Measurements from ENCODE around the gene P2RX7. TPM values are rescaled to one million over a fixed set of nuclear protein-coding genes. Genes with fewer than 3 reads are reported as not detected.

P2RX7 gene
- total RNA-seq, 1 experiment from 2014 or later = 0.55 TPM

DNA sequence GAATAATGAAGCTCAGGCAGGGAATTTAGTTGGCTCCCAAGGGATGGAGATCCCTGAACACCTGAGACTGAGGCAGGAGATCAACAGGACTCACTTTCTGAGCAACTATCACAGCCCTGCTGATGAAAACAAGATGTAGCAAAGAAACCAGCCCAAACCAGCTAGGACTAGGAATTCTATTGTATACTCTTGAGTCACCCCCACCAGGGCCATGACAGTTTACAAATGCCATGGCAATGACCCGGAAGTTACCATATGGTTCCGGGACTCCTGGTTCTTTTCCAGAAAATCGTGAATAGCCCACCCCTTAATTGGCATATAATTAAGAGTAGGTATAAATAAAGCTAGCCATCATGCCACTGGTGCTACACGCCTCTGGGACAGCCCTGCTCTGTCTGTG, 47.6 kb upstream of the P2RX7 start:
- H3K27ac Mint-ChIP-seq = no peak overlapping the region
- peaks cover 2% of the 10 kb centered on the region for H3K4me1 Mint-ChIP-seq
- no peak overlapping the region for H3K4me3 Mint-ChIP-seq
- TF ChIP-seq CREB1 (CRISPR knock-in tag; IDR thresholded peaks at IDR 0.05) = no peak
- TF ChIP-seq, protein P1, sequence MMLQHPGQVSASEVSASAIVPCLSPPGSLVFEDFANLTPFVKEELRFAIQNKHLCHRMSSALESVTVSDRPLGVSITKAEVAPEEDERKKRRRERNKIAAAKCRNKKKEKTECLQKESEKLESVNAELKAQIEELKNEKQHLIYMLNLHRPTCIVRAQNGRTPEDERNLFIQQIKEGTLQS (CRISPR knock-in tag; conservative IDR thresholded peaks at IDR 0.05) = no peak
- TF ChIP-seq, protein P2, sequence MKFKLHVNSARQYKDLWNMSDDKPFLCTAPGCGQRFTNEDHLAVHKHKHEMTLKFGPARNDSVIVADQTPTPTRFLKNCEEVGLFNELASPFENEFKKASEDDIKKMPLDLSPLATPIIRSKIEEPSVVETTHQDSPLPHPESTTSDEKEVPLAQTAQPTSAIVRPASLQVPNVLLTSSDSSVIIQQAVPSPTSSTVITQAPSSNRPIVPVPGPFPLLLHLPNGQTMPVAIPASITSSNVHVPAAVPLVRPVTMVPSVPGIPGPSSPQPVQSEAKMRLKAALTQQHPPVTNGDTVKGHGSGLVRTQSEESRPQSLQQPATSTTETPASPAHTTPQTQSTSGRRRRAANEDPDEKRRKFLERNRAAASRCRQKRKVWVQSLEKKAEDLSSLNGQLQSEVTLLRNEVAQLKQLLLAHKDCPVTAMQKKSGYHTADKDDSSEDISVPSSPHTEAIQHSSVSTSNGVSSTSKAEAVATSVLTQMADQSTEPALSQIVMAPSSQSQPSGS (CRISPR knock-in tag; IDR thresholded peaks at IDR 0.05; ENCODE audit: borderline replicate concordance, low read depth) = no peak
- TF ChIP-seq, protein P3, sequence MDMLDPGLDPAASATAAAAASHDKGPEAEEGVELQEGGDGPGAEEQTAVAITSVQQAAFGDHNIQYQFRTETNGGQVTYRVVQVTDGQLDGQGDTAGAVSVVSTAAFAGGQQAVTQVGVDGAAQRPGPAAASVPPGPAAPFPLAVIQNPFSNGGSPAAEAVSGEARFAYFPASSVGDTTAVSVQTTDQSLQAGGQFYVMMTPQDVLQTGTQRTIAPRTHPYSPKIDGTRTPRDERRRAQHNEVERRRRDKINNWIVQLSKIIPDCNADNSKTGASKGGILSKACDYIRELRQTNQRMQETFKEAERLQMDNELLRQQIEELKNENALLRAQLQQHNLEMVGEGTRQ (CRISPR knock-in tag; IDR thresholded peaks at IDR 0.05) = no peak
- TF ChIP-seq, protein P4, sequence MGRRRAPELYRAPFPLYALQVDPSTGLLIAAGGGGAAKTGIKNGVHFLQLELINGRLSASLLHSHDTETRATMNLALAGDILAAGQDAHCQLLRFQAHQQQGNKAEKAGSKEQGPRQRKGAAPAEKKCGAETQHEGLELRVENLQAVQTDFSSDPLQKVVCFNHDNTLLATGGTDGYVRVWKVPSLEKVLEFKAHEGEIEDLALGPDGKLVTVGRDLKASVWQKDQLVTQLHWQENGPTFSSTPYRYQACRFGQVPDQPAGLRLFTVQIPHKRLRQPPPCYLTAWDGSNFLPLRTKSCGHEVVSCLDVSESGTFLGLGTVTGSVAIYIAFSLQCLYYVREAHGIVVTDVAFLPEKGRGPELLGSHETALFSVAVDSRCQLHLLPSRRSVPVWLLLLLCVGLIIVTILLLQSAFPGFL (CRISPR knock-in tag; IDR thresholded peaks at IDR 0.05; ENCODE audit: borderline replicate concordance) = no peak
- TF ChIP-seq NR1H2 (CRISPR knock-in tag; IDR thresholded peaks at IDR 0.05) = no peak
- no peak for TF ChIP-seq RELA (CRISPR knock-in tag; IDR thresholded peaks at IDR 0.05; ENCODE audit: borderline replicate concordance)
- no peak for TF ChIP-seq ELF4 (CRISPR knock-in tag; IDR thresholded peaks at IDR 0.05; ENCODE audit: low read depth)
- TF ChIP-seq, protein P5, sequence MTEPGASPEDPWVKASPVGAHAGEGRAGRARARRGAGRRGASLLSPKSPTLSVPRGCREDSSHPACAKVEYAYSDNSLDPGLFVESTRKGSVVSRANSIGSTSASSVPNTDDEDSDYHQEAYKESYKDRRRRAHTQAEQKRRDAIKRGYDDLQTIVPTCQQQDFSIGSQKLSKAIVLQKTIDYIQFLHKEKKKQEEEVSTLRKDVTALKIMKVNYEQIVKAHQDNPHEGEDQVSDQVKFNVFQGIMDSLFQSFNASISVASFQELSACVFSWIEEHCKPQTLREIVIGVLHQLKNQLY (CRISPR knock-in tag; IDR thresholded peaks at IDR 0.05) = no peak
- TF ChIP-seq KAT7 (CRISPR knock-in tag; IDR thresholded peaks at IDR 0.05; ENCODE audit: borderline replicate concordance) = no peak
- no peak for TF ChIP-seq FOXJ3 (CRISPR knock-in tag; IDR thresholded peaks at IDR 0.05; ENCODE audit: borderline replicate concordance)
- no peak for TF ChIP-seq NFATC4 (CRISPR knock-in tag; IDR thresholded peaks at IDR 0.05)
- TF ChIP-seq, protein P6, sequence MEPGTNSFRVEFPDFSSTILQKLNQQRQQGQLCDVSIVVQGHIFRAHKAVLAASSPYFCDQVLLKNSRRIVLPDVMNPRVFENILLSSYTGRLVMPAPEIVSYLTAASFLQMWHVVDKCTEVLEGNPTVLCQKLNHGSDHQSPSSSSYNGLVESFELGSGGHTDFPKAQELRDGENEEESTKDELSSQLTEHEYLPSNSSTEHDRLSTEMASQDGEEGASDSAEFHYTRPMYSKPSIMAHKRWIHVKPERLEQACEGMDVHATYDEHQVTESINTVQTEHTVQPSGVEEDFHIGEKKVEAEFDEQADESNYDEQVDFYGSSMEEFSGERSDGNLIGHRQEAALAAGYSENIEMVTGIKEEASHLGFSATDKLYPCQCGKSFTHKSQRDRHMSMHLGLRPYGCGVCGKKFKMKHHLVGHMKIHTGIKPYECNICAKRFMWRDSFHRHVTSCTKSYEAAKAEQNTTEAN (CRISPR knock-in tag; IDR thresholded peaks at IDR 0.05) = no peak
- ChIA-PET CTCF (no interaction called here), POLR2A (no interaction called here)
- H3K27me3 Mint-ChIP-seq (ENCODE audit: low read depth) = no peaks in the 10 kb centered on the region; the same call in 1 of the 2 replicates
- DNase-seq (ENCODE audit: low spot score) (no peak), ATAC-seq (no peak)
- no peaks in the 10 kb centered on the region for H3K36me3 Mint-ChIP-seq
- H3K9me3 Mint-ChIP-seq = no peaks in the 10 kb centered on the region; the same call in 1 of the 2 replicates

DNA sequence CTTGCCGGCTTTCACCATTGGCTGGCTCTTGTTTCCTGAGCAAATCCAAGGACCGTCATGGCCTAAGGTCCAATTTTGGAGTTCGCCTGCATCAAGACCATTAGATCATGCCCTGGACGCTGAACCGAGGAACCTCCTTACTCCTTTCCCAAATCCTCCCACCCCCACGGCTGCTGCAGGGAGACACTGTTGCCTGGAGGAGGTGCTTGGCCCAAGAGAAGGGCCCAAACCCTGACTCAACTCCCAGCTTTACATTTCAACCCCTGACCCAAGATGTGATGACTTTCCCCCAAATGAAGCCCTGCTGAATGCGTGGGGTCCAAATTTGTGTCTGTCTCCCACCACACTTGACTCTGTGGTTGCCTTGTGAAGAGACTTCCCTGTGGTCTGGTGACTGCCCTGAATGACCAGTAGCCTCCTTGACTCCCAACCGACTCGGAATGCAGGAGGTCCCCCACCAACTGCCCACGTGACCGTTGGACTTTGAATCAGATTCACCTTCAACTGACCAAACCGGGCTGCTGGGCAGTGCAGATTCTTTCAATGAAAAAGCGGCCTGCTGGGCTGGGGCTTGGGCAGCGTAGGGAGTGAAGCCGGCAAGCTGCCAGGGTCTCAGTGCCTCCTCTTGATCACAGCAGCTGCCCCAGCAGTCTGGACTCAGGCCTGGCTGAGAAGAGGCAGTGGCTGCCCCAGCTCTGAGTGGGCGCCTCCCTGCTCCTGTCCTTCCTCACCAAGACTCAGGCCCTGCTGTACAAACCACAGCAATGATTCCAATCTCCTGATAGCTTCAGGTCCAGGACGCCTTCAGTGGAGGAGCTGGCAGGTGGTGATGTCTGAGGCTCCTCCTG, 46.9 kb upstream of the P2RX7 start:
- Mint-ChIP-seq H3K4me3 (no peak overlapping the region), H3K27ac (no peak overlapping the region), H3K36me3 (no peaks in the 10 kb centered on the region), H3K9me3 (no peaks in the 10 kb centered on the region; the same call in 1 of the 2 replicates), H3K4me1 (peaks cover 3% of the 10 kb centered on the region), H3K27me3 (ENCODE audit: low read depth) (peaks cover under 1% of the 10 kb centered on the region; the same call in 1 of the 2 replicates)
- CTCF ChIA-PET = interaction anchor here (0.6 to 2.8 kb wide), 4 partner anchors 11 to 138 kb away, joined by 3 to 15 read pairs (median 4); no protein-coding TSS in a partner anchor
- DNase-seq (ENCODE audit: low spot score) (no peak), ATAC-seq (no peak)
- POLR2A ChIA-PET = interaction anchor here (0.6 kb wide), 1 partner anchor 33 kb away, joined by 3 read pairs; no protein-coding TSS in a partner anchor
- TF ChIP-seq CREB1 (CRISPR knock-in tag; IDR thresholded peaks at IDR 0.05) = no peak
- TF ChIP-seq OVOL2 (CRISPR knock-in tag; IDR thresholded peaks at IDR 0.05; ENCODE audit: borderline replicate concordance) = no peak
- TF ChIP-seq ETV6 (CRISPR knock-in tag; IDR thresholded peaks at IDR 0.05) = no peak
- TF ChIP-seq, protein P2 (CRISPR knock-in tag; IDR thresholded peaks at IDR 0.05; ENCODE audit: borderline replicate concordance, low read depth) = no peak
- TF ChIP-seq, protein P1 (CRISPR knock-in tag; conservative IDR thresholded peaks at IDR 0.05) = no peak
- TF ChIP-seq TP53 (CRISPR knock-in tag; IDR thresholded peaks at IDR 0.05) = no peak
- TF ChIP-seq, protein P4 (CRISPR knock-in tag; IDR thresholded peaks at IDR 0.05; ENCODE audit: borderline replicate concordance) = no peak
- TF ChIP-seq SP1 (CRISPR knock-in tag; conservative IDR thresholded peaks at IDR 0.05) = no peak
- no peak for TF ChIP-seq NR2C2 (CRISPR knock-in tag; IDR thresholded peaks at IDR 0.05)
- TF ChIP-seq, protein P7, sequence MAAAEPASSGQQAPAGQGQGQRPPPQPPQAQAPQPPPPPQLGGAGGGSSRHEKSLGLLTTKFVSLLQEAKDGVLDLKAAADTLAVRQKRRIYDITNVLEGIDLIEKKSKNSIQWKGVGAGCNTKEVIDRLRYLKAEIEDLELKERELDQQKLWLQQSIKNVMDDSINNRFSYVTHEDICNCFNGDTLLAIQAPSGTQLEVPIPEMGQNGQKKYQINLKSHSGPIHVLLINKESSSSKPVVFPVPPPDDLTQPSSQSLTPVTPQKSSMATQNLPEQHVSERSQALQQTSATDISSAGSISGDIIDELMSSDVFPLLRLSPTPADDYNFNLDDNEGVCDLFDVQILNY (CRISPR knock-in tag; IDR thresholded peaks at IDR 0.05) = no peak
- no peak for TF ChIP-seq SMAD3 (CRISPR knock-in tag; IDR thresholded peaks at IDR 0.05; ENCODE audit: borderline replicate concordance)
- TF ChIP-seq, protein P8, sequence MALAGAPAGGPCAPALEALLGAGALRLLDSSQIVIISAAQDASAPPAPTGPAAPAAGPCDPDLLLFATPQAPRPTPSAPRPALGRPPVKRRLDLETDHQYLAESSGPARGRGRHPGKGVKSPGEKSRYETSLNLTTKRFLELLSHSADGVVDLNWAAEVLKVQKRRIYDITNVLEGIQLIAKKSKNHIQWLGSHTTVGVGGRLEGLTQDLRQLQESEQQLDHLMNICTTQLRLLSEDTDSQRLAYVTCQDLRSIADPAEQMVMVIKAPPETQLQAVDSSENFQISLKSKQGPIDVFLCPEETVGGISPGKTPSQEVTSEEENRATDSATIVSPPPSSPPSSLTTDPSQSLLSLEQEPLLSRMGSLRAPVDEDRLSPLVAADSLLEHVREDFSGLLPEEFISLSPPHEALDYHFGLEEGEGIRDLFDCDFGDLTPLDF (CRISPR knock-in tag; IDR thresholded peaks at IDR 0.05) = no peak
